Right forelimb (tissue), 1 donor: ENCODE results near the gene CXorf51A.
"Not testable (repeated sequence)": the region's sequence is repeated elsewhere in the genome, so short reads cannot be mapped to it uniquely, and the experiment has no call there.

Experiments used
- DNase-seq: peaks from one replicate; pipeline ENCODE4 v3.0.0-alpha.2; 2018

Gene CXorf51A

GRCh38 chrX:146814644-146815043 is at the start of gene CXorf51A:
TSS of gene CXorf51A (minus strand) at chrX:146814744. CDS start at chrX:146814723, 21 bp downstream.
- DNase-seq, result not testable (repeated sequence)

GRCh38 chrX:146863566-146863965 is 49.0 kb upstream of the CXorf51A start:
- DNase-seq, result no peak

- DNase-seq, result no peak
These were observed 39.7 kb upstream of the CXorf51A start for GRCh38 chrX:146854281-146854680.

- DNase-seq, result no peak
These were observed 17.4 kb upstream of the CXorf51A start for GRCh38 chrX:146831994-146832393.

- DNase-seq, result not testable (repeated sequence)
These were observed 5.1 kb downstream of the CXorf51A start, which contains the start of gene CXorf51B for GRCh38 chrX:146809471-146809870. TSS of gene CXorf51B (plus strand) at chrX:146809771. CDS start at chrX:146809792, 21 bp downstream.
